Loucy (cell line): ENCODE results near the gene DCAF12L2.

ENCODE experiments used
- H2AFZ ChIP-seq: fragments of 200-600 bp; sonication (generic); 2 replicates; pipeline ENCODE4 v1.6.0; 2016; ENCODE audit warnings: antibody characterized with exemption, mild to moderate bottlenecking, low read length, moderate library complexity
- H3F3A ChIP-seq: fragments of 200-600 bp; 2 replicates; pipeline ENCODE4 v1.6.0; 2016; ENCODE audit warnings: antibody characterized with exemption, low read depth, mild to moderate bottlenecking
- H3K27me3 ChIP-seq: fragments of 200-600 bp; sonication (generic); 2 replicates; pipeline ENCODE4 v1.6.1; 2014; ENCODE audit warnings: low read length, mild to moderate bottlenecking; ENCODE audit not compliant: insufficient read depth, poor library complexity, severe bottlenecking
- H3K36me3 ChIP-seq: fragments of 200-600 bp; sonication (generic); 2 replicates; pipeline ENCODE4 v1.6.1; 2016; ENCODE audit warnings: low read length; ENCODE audit not compliant: insufficient read depth
- H3K4me1 ChIP-seq: fragments of 200-600 bp; sonication (generic); 2 replicates; pipeline ENCODE4 v1.5.1; 2014; ENCODE audit warnings: low read length, mild to moderate bottlenecking; ENCODE audit not compliant: insufficient read depth, poor library complexity, severe bottlenecking
- H3K4me2 ChIP-seq: fragments of 200-600 bp; sonication (generic); 2 replicates; pipeline ENCODE4 v1.6.0; 2014; ENCODE audit warnings: antibody characterized with exemption, low read length, low read depth, mild to moderate bottlenecking; ENCODE audit not compliant: poor library complexity, severe bottlenecking
- H3K4me3 ChIP-seq: fragments of 200-600 bp; sonication (generic); 2 replicates; pipeline ENCODE4 v1.5.1; 2014; ENCODE audit warnings: low read length, mild to moderate bottlenecking, mixed read lengths; ENCODE audit not compliant: poor library complexity, severe bottlenecking
- H3K79me2 ChIP-seq: fragments of 200-600 bp; sonication (generic); 2 replicates; pipeline ENCODE4 v1.6.1; 2014; ENCODE audit warnings: low read length; ENCODE audit not compliant: insufficient read depth
- H3K9ac ChIP-seq: fragments of 200-600 bp; sonication (generic); 2 replicates; pipeline ENCODE4 v1.6.0; 2014; ENCODE audit warnings: mild to moderate bottlenecking, low read depth, low read length, moderate library complexity; ENCODE audit not compliant: poor library complexity, severe bottlenecking
- H3K9me2 ChIP-seq: fragments of 200-600 bp; sonication (generic); replicated peaks from 2 replicates; pipeline ENCODE4 v1.6.1; 2016; ENCODE audit warnings: low read depth, low read length, mixed read lengths
- H3K9me3 ChIP-seq: fragments of 200-600 bp; sonication (generic); 2 replicates; pipeline ENCODE4 v1.6.1; 2014; ENCODE audit warnings: mild to moderate bottlenecking, antibody characterized with exemption, low read length, low read depth; ENCODE audit not compliant: insufficient read depth
- H4K20me1 ChIP-seq: fragments of 200-600 bp; sonication (generic); 2 replicates; pipeline ENCODE4 v1.6.0; 2014; ENCODE audit warnings: antibody characterized with exemption, low read length, mild to moderate bottlenecking; ENCODE audit not compliant: insufficient read depth, poor library complexity, severe bottlenecking
- CTCF ChIP-seq: fragments of 200-600 bp; sonication (generic); conservative IDR thresholded peaks from 2 replicates; pipeline ENCODE4 v1.5.1; 2014; ENCODE audit warnings: mild to moderate bottlenecking, antibody characterized with exemption, low read length
- EZH2phosphoT487 ChIP-seq: fragments of 200-600 bp; IDR thresholded peaks from 2 replicates; pipeline ENCODE4 v1.6.1; 2018; ENCODE audit warnings: antibody characterized with exemption, mild to moderate bottlenecking, moderate library complexity, borderline replicate concordance

Gene DCAF12L2

GRCh38 chrX:126170720-126171119 lies 4.6 kb upstream of the DCAF12L2 start:
- Histone ChIP-seq H3K79me2 (no peaks in the 10 kb centered on the region), H3K9me3 (no peaks in the 10 kb centered on the region), H3K27me3 (no peaks in the 10 kb centered on the region), H3K4me1 (no peaks in the 10 kb centered on the region), H3K4me2 (no peak overlapping the region), H4K20me1 (no peaks in the 10 kb centered on the region), H3K4me3 (no peak overlapping the region), H3K36me3 (no peaks in the 10 kb centered on the region), H2AFZ (no peak overlapping the region), H3K9ac (no peak overlapping the region), H3K9me2 (no peaks in the 10 kb centered on the region), H3F3A (no peaks in the 10 kb centered on the region)
- TF ChIP-seq EZH2phosphoT487 (no peak), CTCF (no peak)

- Histone ChIP-seq H3K4me3 (no peak overlapping the region), H3K27me3 (no peaks in the 10 kb centered on the region), H3K4me2 (no peak overlapping the region), H4K20me1 (no peaks in the 10 kb centered on the region), H3K9ac (no peak overlapping the region), H3K9me3 (no peaks in the 10 kb centered on the region), H3F3A (no peaks in the 10 kb centered on the region), H3K4me1 (no peaks in the 10 kb centered on the region), H2AFZ (no peak overlapping the region), H3K36me3 (no peaks in the 10 kb centered on the region), H3K79me2 (no peaks in the 10 kb centered on the region), H3K9me2 (no peaks in the 10 kb centered on the region)
- TF ChIP-seq CTCF = no peak
- TF ChIP-seq EZH2phosphoT487 = no peak
Observed at GRCh38 chrX:126167560-126167959, 1.5 kb upstream of the DCAF12L2 start.

- TF ChIP-seq CTCF (no peak), EZH2phosphoT487 (no peak)
- H3K4me1 ChIP-seq = no peaks in the 10 kb centered on the region
- no peaks in the 10 kb centered on the region for H3K79me2 ChIP-seq
- no peaks in the 10 kb centered on the region for H3F3A ChIP-seq
- no peaks in the 10 kb centered on the region for H3K27me3 ChIP-seq
- no peaks in the 10 kb centered on the region for H4K20me1 ChIP-seq
- no peak overlapping the region for H2AFZ ChIP-seq
- H3K9me2 ChIP-seq = no peaks in the 10 kb centered on the region
- H3K36me3 ChIP-seq = no peaks in the 10 kb centered on the region
- no peak overlapping the region for H3K4me3 ChIP-seq
- H3K9ac ChIP-seq = no peak overlapping the region
- no peak overlapping the region for H3K4me2 ChIP-seq
- no peaks in the 10 kb centered on the region for H3K9me3 ChIP-seq
Observed at GRCh38 chrX:126165401-126165720, 728 bp downstream of the DCAF12L2 start.
